ENCODE results near the gene VPS72. TPM values are rescaled to one million over a fixed set of nuclear protein-coding genes. Genes with fewer than 3 reads are reported as not detected.

VPS72 gene
- total RNA-seq, 1 experiment from 2014 or later, result 68.9 TPM

DNA sequence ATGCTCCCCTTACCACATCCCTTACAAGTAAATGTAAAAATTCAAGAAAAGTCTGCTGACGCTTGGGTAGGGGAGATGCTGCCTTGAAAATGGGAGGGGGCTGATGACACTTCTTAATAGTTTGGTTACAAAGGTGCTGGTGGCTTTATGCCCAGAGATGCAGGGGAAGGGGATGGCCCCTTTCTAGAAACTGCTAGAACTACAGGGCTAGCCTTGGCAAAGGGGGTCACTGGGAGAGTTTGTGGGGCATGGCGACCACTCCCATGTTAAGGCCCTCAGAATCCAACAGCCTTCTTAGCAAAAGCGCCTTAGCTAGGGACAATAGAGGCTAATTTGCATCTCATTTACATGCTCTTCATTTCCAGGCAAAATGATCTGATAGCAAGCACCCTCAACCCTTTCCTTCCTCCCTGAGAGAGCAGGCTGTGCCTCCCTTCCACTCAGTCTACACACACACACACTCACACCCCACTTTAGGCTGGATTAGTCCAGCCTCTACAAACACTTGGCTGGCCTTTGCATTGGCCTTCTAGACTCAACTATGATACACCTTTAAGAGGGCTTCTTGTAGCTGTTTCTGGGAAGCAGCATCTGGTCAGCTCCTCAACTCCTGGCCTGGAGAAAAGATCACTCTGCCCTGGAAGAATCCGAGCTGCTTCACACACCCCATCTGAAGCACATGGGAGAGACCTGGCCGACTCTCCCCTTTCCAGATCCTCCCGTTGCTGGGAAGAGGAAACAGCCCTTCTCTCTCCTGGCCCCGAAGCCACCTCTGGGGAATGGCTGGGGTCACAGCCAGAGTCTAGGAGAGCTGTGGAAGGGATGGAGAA lies 45.3 kb downstream of the VPS72 start:
- no peak overlapping the region for H3K9ac ChIP-seq (ENCODE audit: low read length)
- no peaks in the 10 kb centered on the region for H3K79me2 ChIP-seq (ENCODE audit: insufficient read depth, low read length)
- no peaks in the 10 kb centered on the region for H3K27me3 ChIP-seq (ENCODE audit: insufficient read depth, low read length)
- no peaks in the 10 kb centered on the region for H3K9me3 ChIP-seq (ENCODE audit: control insufficient read depth in 1 of 2, insufficient read depth in 1 of 2, low read depth in 1 of 2, low read length in 2 of 2)
- CTCF ChIA-PET, result interaction anchor here (1.7 kb wide), 1 partner anchor 45 kb away, joined by 7 read pairs; no protein-coding TSS in a partner anchor
- intact Hi-C loops (cut with micrococcal nuclease), result no loop called here
- ATAC-seq, result no peak
- H3K27ac ChIP-seq (ENCODE audit: low read depth, low read length), result no peak overlapping the region
- TF ChIP-seq ZFX (IDR thresholded peaks at IDR 0.05) (no peak), ELF1 (IDR thresholded peaks at IDR 0.05; ENCODE audit: borderline replicate concordance, low read depth) (no peak), SRF (IDR thresholded peaks at IDR 0.05; ENCODE audit: low read depth) (no peak), POLR2A (IDR thresholded peaks at IDR 0.05; ENCODE audit: borderline replicate concordance, extremely low read depth, insufficient read depth, insufficient read length) (no peak), EZH2 (IDR thresholded peaks at IDR 0.05) (no peak), TCF7L2 (IDR thresholded peaks at IDR 0.05; ENCODE audit: borderline replicate concordance, extremely low read depth, insufficient read depth, insufficient read length) (no peak), JUND (IDR thresholded peaks at IDR 0.05) (no peak), CTCF (IDR thresholded peaks at IDR 0.05 in 2 of 3, conservative IDR thresholded peaks at IDR 0.05 in 1 of 3; ENCODE audit: borderline replicate concordance in 1 of 3, insufficient read depth in 1 of 3, low read depth in 2 of 3, low read length in 2 of 3) (no peak), ZNF274 (IDR thresholded peaks at IDR 0.05; ENCODE audit: low read depth, low read length) (no peak), CEBPB (IDR thresholded peaks at IDR 0.05; ENCODE audit: low read depth) (no peak)
- H3K4me1 ChIP-seq (ENCODE audit: control insufficient read depth in 1 of 2, insufficient read depth in 2 of 2, low read length in 2 of 2), result peaks cover 8 to 17% of the 10 kb centered on the region in 2 experiments; a peak in 3 of 4 replicates
- no TSS peak for BruUV-seq (replicated peaks)
- H3K36me3 ChIP-seq (ENCODE audit: control insufficient read depth in 1 of 2, insufficient read depth in 2 of 2, low read length in 2 of 2), result no peaks in the 10 kb centered on the region
- RAD21 ChIA-PET (ENCODE audit: low non-redundant PET in 1 of 2, low total read pairs in 2 of 2, uncharacterized antibody in 2 of 2, unreplicated experiment in 2 of 2), result no interaction called here
- no peaks in the 10 kb centered on the region for H3K9me2 ChIP-seq (ENCODE audit: insufficient read depth)
- no peak overlapping the region for H3K4me2 ChIP-seq (ENCODE audit: low read length)
- POLR2A ChIA-PET, result no interaction called here
- DNase-seq (ENCODE audit: low read depth, low spot score), result no peak
- H4K20me1 ChIP-seq (ENCODE audit: insufficient read depth), result no peaks in the 10 kb centered on the region
- H3K4me3 ChIP-seq (replicated peaks in 1 of 2; ENCODE audit: low read depth in 1 of 2, low read length in 2 of 2), result no peak overlapping the region
- no peak overlapping the region for H2AFZ ChIP-seq (ENCODE audit: low read depth, low read length, poor library complexity, severe bottlenecking)

All from HCT116 (cell line).